ENCODE data around the gene ZFYVE1.

DNA sequence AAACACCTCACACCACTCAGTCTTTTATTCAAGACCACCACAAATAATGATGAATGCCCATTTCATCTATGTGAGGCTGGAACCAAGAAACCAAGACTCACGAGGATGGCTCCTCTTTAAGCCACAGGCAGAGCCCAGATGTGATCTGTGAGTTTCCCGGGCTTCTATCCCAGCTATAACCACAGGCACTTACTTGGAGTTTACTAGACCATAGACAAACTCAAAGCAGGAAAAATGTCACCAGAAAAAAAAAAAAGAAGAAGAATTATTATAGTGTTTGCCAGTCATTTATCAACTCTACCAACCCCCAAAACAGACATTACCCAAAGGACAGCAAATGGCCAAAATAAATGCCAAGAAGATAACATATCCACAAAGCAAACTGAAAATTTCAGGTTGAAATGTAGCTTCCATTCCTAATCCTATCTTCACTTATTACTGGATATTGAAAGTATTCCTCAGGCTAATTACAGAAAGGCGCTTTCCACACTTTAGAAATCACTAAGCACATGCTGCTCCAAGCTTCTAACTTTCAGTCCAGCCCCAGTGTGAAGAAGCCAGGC is 44.7 kb downstream of the ZFYVE1 start:
- TF ChIP-seq, protein P1, sequence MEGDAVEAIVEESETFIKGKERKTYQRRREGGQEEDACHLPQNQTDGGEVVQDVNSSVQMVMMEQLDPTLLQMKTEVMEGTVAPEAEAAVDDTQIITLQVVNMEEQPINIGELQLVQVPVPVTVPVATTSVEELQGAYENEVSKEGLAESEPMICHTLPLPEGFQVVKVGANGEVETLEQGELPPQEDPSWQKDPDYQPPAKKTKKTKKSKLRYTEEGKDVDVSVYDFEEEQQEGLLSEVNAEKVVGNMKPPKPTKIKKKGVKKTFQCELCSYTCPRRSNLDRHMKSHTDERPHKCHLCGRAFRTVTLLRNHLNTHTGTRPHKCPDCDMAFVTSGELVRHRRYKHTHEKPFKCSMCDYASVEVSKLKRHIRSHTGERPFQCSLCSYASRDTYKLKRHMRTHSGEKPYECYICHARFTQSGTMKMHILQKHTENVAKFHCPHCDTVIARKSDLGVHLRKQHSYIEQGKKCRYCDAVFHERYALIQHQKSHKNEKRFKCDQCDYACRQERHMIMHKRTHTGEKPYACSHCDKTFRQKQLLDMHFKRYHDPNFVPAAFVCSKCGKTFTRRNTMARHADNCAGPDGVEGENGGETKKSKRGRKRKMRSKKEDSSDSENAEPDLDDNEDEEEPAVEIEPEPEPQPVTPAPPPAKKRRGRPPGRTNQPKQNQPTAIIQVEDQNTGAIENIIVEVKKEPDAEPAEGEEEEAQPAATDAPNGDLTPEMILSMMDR (IDR thresholded peaks at IDR 0.05; ENCODE audit: low read depth, low read length), result no peak
- no peak for TF ChIP-seq EZH2phosphoT487 (IDR thresholded peaks at IDR 0.05; ENCODE audit: low read depth)
